Smooth muscle cell of the coronary artery (primary cell): ENCODE data around the gene LRRC61. TPM values are rescaled to one million over a fixed set of nuclear protein-coding genes. Genes with fewer than 3 reads are reported as not detected.

Experiments used
- total RNA-seq: library from RNA; depleted of rRNA; stranded (reverse); fragments of >200 nt; gene quantifications from 2 replicates; pipeline ENCODE4 v1.2.3, GENCODE V29; 2014; ENCODE audit warnings: low replicate concordance

Gene LRRC61, protein sequence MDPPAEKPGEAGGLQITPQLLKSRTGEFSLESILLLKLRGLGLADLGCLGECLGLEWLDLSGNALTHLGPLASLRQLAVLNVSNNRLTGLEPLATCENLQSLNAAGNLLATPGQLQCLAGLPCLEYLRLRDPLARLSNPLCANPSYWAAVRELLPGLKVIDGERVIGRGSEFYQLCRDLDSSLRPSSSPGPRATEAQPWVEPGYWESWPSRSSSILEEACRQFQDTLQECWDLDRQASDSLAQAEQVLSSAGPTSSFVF
- 0.08 TPM in 1 of 2 replicates, not detected in the other for total RNA-seq

GRCh38 chr7:150322833-150323681 lies at the start of gene LRRC61, which contains the start of gene ACTR3C:
Gene LRRC61 (plus strand): TSS chr7:150323355. CDS start chr7:150336862, 13,507 bp downstream.
Gene ACTR3C (minus strand): TSS chr7:150323545. CDS start chr7:150295296, 28,249 bp downstream.

GRCh38 chr7:150341263-150342120 lies 18.3 kb downstream of the LRRC61 start, which contains the start of gene RARRES2:
Gene RARRES2 (minus strand): TSS chr7:150341629. CDS start chr7:150340609, 1,020 bp downstream.

DNA sequence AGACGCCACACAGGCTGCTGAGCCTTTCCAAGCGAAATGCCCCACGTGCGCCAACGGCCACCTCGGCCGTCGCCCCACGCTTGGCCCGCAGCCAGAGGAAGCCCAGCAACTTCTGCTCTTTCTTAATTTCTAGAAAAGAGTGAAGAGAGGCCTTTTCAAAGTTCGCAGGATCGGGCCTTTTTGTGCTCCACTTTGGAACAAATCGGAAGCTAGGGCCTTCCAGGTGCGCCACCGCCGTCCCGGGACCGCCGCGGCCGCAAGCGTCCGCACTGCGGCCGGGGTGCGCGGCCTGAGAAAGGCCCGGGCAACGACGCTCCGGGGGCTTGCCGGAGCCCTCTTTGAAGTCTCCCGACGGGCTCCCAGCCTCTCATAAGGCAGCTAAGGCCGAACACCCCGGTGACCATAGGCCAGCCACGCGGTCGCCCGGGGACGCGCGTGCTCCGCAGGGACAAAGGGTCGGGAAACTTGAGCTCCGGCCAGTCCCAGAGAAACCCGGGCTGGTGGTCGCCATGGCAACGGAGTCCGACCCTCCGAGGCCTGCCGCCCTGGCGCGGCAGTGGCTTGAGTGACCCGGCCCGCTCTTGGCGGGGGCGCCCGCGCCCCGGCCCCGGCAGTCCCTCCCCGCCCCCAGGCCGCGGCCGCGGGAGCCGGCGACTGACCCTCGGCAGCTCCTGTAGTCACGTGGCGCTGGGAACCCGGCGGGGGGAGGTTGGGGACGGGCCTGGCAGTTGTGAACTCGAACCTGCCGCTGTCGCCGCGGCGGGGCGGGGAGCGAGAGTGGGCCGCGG lies 45.1 kb downstream of the LRRC61 start, which contains the start of gene REPIN1:
REPIN1 (plus strand) TSS at position 727 of the 788 bp plus-strand sequence. CDS start 890 bp downstream, outside the sequence.

GRCh38 chr7:150378853-150379440 lies 55.8 kb downstream of the LRRC61 start, which contains the start of gene ZNF775:
Gene ZNF775 (plus strand): TSS chr7:150379330. CDS start chr7:150388471, 9,141 bp downstream.

Other genes with a start within 250 kb of the LRRC61 start
- 0.12 and 0.15 TPM in 2 replicates for gene ACTR3C, start 190 bp downstream of the LRRC61 start, total RNA-seq
- 1.2 and 15.2 TPM in 2 replicates for gene RARRES2, start 18.3 kb downstream of the LRRC61 start, total RNA-seq
- 10.4 and 37.5 TPM in 2 replicates for gene REPIN1, start 45.5 kb downstream of the LRRC61 start, total RNA-seq
- 5.3 and 8.2 TPM in 2 replicates for gene ZNF775, start 56.0 kb downstream of the LRRC61 start, total RNA-seq
- gene GIMAP8, start 127.3 kb downstream of the LRRC61 start, total RNA-seq = under 0.01 and 0.12 TPM in 2 replicates
- 0.12 TPM in 1 of 2 replicates, not detected in the other for gene GIMAP7, start 191.5 kb downstream of the LRRC61 start, total RNA-seq
- gene GIMAP4, start 244.0 kb downstream of the LRRC61 start, total RNA-seq = 0.35 TPM in 1 of 2 replicates, not detected in the other